GM19035 (cell line): ENCODE measurements around the gene FKBP5.

Experiments used
- ATAC-seq: cut with Tn5 transposase; IDR thresholded peaks from one replicate; pipeline ENCODE4 v1.9.1; 2021; ENCODE audit not compliant: unreplicated experiment

The FKBP5 gene

DNA sequence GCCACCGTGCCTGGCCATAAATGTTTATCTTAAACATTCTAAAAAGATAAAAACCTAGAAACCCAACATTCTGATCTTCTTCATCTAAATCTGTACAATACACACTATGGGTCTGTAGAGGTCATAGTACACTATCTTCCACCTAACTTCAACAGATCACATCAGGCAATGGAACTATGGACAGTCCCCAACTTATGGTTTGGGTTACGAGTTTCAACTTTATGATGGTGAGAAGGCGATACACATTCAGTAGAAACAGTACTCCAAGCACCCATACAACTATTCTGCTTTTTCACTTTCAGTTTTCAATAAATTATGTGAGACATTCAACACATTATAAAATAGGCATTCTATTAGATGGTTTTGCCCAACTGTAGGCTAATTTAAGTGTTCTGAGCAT lies 23.1 kb downstream of the FKBP5 start:
- no peak for ATAC-seq

DNA sequence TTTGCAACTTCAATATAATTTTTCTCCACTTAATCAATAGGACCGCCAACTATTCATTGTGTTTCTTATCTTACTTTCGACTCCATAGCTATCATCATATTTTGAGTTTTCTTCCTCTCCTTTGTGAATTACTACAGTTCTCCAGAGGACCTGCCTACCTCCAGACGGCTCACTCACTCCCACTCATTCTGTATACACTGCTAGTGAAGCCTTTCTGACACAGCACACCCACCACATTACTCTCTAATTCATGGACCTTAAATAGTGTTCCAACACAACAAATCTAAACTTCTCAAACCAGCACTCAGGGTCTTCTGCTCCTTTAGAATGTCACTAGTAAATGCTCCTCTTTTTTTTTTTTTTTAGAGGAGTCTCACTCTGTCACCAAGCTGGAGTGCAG lies 23.8 kb downstream of the FKBP5 start:
- no peak for ATAC-seq

DNA sequence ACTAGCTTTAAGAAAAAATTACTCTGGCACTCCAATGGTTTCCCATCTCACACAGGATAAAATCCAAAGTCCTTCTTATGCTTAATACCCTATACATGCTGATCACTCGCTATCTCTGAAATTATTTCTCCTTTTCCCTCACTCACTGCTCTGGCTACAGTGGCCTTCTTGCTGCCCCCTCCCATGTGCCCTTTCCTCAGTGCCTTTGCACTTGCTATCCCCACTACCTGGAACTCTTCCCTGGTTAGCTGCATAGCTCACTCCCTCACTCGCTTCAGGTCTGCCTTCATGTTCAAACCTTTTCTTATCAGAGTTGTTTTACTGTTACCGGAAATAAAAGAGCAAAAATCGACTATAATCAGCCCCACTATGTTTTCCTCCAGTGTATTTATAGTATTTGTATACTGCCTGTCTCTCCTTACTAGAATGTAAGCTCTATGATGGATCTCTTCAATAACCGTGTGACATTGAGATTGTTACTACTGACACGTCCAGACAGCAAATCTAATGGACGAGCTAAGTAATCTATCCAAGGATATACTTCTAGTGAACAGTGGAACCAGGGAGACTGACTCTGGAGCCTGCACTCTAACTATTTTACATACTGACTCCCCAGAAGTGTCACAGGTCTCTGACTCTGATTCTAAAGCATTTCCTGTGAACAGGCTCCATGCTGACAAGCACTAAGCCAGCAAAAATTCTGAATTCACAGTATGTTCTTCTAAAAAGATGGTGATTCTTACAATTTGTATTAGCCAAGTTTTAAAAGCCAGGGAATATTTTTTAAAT lies 25.1 kb downstream of the FKBP5 start:
- ATAC-seq, result no peak

DNA sequence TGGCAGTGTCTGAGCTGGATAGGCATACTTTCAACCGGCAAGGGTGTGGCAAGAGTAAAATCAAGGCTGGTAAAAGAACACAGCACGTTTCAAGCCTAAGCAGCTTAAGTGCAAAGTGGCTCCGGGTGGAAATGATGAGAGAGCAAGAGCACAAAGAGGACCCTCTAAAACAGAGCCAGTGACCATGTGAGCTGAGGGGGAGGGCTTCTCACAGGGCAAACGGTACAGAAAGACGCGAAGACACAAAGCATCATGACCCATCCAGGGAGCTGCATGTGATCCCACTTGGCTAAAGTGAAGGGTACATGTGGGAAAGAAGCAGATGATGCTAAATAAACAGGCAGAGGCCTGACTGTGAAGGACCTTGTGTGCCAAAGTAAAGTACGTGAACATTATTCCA lies 25.7 kb downstream of the FKBP5 start:
- ATAC-seq, result no peak

DNA sequence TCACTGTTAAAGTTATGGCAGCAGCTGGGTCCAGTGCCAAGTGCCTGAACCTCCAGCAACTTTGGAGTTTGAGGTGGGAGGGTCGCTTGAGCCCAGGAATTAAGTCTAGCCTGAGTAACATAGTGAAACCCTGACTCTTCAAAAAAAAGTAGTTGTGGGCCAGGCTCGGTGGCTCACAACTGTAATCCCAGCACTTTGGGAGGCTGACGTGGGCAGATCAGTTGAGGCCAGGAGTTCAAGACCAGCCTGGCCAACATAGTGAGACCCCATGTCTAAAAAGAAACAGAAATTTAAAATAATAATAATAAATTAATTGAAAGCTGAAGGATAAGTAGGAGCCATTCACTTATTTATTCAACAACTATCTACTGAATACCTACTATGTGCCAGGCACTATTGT lies 33.8 kb downstream of the FKBP5 start:
- ATAC-seq, result no peak

DNA sequence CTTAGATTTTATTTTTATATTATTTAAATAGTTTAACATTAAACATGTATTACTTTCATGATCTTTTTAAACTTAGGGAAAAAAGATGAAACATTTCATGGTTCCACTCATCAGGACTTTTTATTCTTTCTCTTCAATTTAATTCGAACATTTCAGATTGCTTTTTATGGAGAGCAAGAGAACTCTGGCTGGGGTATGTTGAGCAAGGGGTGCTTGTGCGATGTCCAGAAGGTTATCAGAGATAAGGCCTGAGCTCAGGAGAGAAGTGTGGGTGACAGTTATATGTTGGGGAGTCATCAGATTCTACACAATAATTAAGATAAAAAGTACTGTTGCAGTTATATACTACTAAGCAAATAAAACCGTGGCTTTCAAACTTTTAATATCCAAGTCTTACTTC lies 37.5 kb downstream of the FKBP5 start:
- ATAC-seq, result no peak

DNA sequence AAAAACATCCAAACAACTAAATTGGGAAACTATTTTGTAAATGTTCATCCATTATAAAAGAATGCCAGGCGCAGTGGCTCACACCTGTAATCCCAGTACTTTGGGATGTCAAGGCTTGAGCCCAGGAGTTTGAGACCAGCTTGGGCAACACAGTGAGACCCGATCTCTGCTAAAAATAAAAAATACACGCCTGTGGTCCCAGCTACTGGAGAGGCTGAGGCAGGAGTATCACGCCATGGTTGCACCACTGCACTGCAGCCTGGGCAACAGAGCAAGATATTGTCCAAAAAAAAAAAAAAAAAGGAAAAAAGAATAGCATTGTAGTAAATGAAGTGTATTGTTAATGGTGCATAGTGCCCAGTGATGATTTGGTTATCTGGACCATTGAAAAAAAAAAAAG lies 38.7 kb downstream of the FKBP5 start:
- ATAC-seq, result no peak

DNA sequence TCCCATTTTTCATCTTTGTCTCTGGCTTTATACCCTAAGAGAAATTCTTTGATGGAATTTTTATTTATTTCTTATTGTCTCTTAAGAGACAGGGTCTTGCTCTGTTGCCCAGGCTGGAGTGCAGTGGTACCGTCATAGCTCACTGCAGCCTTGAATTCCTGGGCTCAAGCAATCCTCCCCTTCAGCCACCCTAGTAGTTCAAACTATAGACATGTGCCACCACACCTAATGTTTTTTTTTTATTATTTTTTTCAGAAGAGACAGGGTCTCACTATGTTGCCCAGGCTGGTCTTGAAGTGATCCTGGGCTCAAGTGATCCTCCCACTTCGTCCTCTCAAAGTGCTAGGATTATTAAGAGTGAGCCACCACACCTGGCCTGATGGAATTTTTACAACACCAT lies 40.5 kb downstream of the FKBP5 start:
- no peak for ATAC-seq

DNA sequence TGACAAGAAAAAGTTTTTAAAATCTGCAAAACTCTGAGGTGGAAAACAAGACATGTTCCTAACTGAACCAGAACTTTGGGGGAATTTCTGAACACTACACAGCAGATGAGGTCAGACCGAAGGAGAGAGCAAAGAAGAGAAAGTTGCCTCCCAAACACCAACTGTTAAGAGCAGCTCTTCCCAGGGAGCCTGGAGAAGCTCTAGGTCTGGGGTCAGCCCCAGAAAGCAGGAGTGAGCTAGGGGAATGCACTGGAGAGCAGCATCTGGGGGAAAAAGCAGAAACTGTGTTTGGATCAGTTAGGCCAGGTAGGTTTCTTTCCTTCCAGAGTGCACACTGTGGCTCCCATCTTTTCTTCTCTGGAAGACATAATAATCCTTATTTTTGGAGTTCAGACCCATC lies 41.3 kb downstream of the FKBP5 start:
- no peak for ATAC-seq

DNA sequence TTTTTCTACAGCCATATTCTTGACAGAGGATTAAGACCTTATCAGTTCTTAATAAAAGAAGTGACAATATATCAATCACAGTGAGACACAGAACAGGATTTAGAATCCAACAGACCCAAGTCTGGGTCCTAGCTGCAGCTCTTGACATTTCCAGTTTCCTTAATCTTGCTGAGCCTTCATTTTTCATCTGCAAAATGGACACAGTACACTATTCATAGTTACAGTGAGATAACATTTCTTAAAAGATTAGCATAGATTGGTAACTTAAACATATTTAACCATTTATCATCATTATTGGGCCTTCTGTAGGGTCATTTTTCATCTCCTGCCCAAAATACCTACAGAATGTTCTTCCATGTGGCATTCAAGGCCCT lies 45.6 kb downstream of the FKBP5 start:
- ATAC-seq, result no peak

DNA sequence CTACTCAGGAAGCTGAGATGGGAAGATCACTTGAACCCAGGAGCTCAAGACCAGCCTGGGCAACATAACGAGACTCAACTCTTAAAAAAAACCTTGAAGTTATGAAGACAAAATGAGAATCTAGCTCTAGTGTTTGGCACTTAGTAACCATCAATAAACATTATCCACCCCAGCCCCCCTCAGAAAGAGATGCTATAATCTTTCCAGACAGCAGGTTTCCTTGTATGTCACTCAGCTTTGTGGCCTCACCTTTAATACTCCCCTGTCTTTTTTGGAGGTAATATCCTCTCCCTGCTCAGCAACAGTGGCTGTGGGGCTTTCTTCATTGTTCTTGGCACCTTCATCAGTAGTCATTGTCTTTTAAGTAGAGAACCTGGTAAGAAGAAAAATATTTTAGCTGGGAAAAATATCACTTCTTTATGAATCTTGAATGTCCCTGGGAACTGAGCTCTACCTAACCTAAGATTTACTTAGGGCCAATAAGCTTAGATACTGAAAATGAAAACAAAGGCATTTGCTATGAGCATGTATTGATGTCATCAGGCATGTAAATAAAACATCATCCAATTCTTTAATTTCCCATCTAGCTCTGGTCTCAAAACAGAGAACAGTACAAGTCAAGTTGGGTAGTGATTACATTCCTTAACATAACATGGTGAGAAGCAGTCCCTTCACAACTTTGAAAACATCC lies 46.1 kb downstream of the FKBP5 start:
- no peak for ATAC-seq

DNA sequence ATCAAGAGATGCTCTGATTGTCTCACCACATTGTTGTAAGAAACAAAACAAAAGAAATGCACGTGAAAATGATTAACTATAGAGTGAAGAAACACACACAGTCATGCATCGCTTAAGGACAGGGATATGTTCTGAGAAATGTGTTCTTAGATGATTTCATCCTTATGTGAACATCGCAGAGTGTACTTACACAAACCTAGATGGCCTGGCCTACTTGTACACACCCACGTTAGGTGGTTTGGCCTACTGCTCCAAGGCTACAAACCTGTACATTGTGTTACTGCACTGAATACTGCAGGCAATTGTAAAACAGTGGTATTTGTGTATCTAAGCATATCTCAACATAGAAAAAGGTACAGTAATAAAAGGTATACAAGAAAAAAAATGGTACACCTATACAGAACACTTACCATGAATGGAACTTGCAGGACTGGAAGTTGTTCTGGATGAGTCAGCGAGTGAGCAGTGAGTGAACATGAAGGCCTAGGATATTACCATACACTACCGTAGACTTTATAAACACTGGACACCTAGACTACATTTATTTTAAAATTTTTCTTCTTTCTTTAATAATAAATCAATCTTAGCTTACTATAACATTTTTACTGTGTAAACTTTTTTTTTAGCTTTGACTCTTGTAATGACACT lies 48.6 kb downstream of the FKBP5 start:
- no peak for ATAC-seq

DNA sequence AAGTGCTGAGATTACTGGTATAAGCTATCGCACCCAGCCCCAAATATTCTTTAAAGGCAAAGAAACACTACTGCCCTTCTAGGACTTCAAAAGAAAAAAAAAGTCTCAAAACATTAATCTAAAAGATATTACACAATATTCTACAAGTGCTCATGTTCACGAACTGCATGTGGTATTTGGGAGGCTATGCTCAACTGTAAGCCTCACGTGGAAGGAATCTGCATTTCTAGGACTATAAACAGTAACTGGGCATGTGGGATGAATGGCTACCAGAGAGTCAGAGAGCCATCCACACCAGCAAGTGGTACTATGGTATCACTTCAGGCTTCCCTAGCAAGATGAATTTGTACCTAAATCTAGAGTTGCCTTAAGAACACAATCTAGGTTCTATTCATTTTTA lies 50.0 kb downstream of the FKBP5 start:
- ATAC-seq, result no peak

DNA sequence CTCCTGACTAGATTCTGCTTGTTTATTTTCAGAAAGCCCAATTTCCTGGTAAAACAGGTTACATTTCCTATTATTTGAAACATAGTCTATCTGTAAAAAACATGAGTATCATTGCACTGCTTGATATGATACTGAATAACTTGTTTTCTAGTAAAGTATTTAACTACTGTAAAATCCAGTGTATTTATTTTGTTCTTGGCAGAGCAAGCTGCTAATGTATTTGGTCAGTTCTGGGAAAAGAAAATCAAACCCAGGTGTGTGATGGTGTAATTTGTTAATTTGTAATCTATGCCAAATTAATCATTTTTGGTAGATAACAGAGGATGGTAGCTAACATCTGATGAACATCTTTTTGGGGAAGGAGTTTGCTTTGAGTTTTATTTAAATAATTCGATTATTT lies 50.8 kb downstream of the FKBP5 start:
- no peak for ATAC-seq

DNA sequence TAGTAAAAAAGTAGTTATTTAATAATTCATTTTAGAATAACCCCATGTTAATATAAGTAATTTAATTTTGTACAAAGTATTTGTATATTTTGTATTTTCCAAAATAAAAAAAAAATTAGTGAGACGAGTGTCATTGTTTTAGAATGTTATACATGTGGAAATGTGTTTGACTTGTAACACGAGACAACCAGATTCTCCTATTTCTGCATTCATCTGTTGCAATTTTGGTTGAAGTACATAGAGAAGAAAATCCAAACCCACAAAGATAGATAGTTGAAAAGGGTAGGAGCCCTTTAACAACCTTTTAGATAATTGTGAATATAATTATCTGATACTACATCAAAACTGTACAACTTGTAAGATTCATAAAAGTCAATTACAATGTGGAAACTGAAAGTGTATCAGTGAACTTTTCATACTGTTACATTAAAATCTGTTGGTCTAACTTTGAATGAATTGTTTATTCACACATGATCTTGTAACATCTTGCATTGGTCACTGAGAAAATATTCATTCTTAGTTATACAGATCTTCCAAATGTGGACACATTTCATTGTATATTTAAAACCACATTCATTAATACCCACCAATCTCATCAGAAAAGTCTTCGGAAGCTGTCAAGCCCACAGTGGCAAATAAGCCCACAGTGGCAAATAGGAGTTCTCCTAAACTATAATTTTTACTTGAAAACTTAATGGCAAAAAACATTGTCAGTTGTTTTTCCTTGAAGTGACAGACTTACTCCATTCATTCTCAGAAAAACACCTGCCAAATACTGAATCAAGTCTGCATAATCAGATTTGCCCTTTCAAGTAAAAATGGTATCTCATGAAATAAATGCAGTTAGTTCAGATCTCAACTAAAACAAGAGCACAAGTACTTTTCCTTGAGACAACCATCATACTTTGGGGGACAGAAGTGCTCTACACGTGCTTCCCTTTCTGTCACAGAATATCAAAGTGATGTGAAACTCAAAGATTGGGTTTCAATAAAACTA lies 52.8 kb downstream of the FKBP5 start:
- no peak for ATAC-seq

DNA sequence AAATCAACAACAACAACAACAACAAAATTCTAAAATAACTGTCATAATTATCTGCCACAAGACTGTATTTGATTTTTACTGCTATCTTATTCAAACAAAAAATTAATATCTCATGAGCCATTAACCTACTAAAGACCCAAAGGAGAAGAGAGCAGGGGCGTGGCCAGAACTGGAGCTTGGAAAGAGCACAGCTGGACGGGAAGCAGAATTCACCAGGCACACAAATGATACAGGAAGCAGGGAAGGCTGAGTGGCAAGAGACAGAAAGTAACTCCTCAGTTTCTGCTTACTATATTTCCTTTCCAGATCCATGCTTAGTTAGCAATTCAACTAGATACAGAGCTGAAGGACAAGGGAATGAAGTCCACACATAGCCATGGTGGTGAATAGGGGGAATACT lies 54.4 kb downstream of the FKBP5 start:
- no peak for ATAC-seq

DNA sequence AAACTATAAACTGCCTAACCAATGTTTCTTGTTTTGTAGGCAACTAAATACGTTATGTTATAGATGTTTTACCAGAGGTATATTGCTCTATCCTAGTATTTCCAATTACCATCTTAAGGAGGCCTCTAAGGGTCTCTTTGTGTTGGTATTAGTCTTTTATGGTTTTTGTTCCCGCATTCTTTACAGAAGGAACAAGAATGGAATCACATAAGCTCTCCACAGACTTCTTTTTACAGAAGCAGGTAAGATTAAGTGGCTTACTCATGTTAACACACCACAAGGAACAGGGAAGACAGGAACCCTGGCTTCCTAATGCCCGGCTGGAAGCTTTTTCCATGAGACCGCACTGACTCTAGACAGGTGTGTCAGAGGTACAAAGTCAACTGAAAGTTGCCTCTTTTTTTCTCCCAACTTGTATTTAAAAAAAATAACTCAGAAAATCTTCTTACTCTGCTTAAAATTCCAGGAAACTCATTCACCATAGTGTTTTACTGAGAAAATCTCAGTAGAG lies 55.1 kb downstream of the FKBP5 start:
- no peak for ATAC-seq

DNA sequence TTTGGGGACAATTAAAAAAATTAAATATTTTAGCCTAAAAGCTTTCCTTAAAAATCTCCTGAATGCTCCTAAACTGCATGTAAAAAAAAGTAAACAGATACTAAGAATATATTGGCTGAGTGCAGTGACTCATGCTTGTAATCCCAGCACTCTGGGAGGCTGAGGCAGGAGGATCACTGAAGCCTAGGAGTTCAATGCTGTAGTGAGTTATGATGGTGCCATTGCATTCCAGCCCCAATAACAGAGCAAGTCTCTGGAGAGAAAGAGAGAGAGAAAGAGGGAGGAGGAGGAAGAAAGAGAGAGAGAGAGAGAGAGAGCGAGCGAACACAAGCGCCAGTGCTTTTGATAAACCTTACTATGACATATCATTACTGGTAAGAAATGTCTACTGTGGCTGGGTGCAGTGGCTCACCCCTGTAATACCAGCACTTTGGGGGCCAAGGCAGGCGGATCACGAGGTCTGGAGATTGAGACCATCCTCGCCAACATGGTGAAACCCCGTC lies 58.8 kb downstream of the FKBP5 start:
- ATAC-seq, result no peak

DNA sequence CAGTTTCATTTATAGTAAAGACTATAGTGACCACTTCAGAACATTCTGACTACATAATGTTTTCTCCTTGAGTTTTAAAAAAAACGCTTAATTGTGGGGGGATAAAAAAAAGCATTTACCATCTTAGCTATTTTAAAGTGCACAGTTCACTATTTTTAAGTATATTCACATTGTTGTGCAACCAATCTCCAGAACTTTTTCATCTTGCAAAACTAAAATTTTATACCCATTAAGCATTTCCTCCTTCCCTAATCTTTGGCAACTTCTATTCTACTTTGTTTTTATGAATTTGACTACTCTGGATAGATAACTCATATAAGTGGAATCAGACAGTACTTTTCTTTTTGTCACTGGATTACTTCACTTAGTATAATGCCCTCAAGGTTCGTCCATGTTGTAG lies 62.3 kb downstream of the FKBP5 start:
- ATAC-seq, result no peak

DNA sequence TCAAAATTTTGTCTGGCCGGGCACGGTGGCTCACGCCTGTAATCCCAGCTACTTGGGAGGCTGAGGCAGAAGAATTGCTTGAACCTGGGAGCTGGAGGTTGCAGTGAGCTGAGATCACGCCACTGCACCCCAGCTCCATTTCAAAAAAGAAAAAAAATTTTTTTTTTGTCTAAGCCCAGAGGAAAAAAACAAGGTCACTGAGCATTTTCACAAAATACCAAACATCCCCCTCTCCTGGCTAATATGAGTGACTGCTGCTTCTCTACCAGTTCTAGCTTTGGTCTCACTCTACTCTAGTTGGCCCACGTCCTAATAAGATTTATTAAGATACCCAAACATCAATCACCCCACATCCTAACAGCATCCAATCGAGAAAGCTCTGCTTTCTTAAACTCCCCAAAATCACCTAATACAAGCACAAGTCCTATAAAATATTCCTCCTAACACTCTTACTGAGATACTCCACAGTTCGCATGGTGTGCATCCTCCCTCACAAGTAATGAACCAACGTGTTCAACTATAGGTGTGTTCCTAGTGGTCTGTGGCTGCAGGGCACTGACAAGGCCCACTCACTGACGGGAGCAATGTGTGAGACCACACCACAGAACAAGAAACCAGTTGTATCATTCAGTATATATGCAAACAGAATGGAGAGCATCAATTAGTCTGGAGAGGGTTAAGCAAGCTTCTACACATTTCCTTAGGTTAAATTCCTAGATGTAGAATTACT lies 64.2 kb downstream of the FKBP5 start:
- ATAC-seq, result no peak
